Endothelial cell of umbilical vein (primary cell): ENCODE results near the gene ZNF664.

ENCODE experiments used
- CTCF ChIP-seq, 2 donors: IDR thresholded peaks; 1 replicate in 1 of 2; 2 replicates in 1 of 2; pipeline ENCODE4 v1.5.1; 2011; ENCODE audit warnings: low read length in 2 of 2, mild to moderate bottlenecking in 2 of 2, moderate library complexity in 2 of 2, control low read depth in 1 of 2, inconsistent platforms in 1 of 2, low read depth in 1 of 2; ENCODE audit not compliant: insufficient read depth in 1 of 2; ENCODE audit errors: extremely low read depth in 1 of 2
- EZH2 ChIP-seq: IDR thresholded peaks from 2 replicates; pipeline ENCODE4 v1.6.1; 2012; ENCODE audit warnings: borderline replicate concordance, low read depth, mild to moderate bottlenecking, moderate library complexity, low read length, inconsistent platforms; ENCODE audit not compliant: severe bottlenecking
- FOS ChIP-seq: IDR thresholded peaks from 2 replicates; pipeline ENCODE4 v1.6.1; 2011; ENCODE audit warnings: mild to moderate bottlenecking, low read length, moderate library complexity, borderline replicate concordance; ENCODE audit not compliant: insufficient read depth
- GATA2 ChIP-seq: IDR thresholded peaks from 2 replicates; pipeline ENCODE4 v1.7.0; 2011; ENCODE audit warnings: low read depth, mild to moderate bottlenecking, moderate library complexity, mixed read lengths, low read length; ENCODE audit not compliant: insufficient read length, insufficient read depth
- JUN ChIP-seq: IDR thresholded peaks from 2 replicates; pipeline ENCODE4 v1.6.1; 2011; ENCODE audit warnings: borderline replicate concordance, low read depth; ENCODE audit not compliant: insufficient read length, insufficient read depth
- MAX ChIP-seq: IDR thresholded peaks from 2 replicates; pipeline ENCODE4 v1.6.1; 2011; ENCODE audit not compliant: insufficient read depth, insufficient read length
- MYC ChIP-seq: IDR thresholded peaks from one replicate; pipeline ENCODE4 v1.6.1; 2011; ENCODE audit warnings: mild to moderate bottlenecking, low read depth, low read length
- POLR2A ChIP-seq: IDR thresholded peaks from 2 replicates; pipeline ENCODE4 v1.6.1; 2012; ENCODE audit warnings: low read depth, mild to moderate bottlenecking, control low read depth, low read length
- POLR2AphosphoS5 ChIP-seq: IDR thresholded peaks from 2 replicates; pipeline ENCODE4 v1.6.1; 2012; ENCODE audit warnings: low read depth, mild to moderate bottlenecking, control low read depth, low read length, moderate library complexity; ENCODE audit not compliant: insufficient read depth

- no peak for TF ChIP-seq CTCF (IDR thresholded peaks at IDR 0.05; ENCODE audit: extremely low read depth in 1 of 2, insufficient read depth in 1 of 2, low read depth in 1 of 2, low read length in 2 of 2)
- no peak for TF ChIP-seq POLR2A
- no peak for TF ChIP-seq MAX
- no peak for TF ChIP-seq JUN
- no peak for TF ChIP-seq EZH2
- no peak for TF ChIP-seq POLR2AphosphoS5
- no peak for TF ChIP-seq GATA2
- TF ChIP-seq FOS = no peak
- TF ChIP-seq MYC = no peak
These were observed 11.2 kb upstream of the ZNF664 start for GRCh38 chr12:123961585-123962345.
